Parathyroid adenoma (tissue), 2 donors: Measurements from ENCODE around the gene C4orf50.

Experiments
- H2AFZ ChIP-seq: fragments of 300-600 bp; sonication (generic); one replicate; pipeline ENCODE4 v1.7.0; 2017; ENCODE audit warnings: antibody characterized with exemption, mild to moderate bottlenecking
- H3K27ac ChIP-seq: fragments of 300-600 bp; sonication (generic); one replicate; pipeline ENCODE4 v1.7.0; 2017
- H3K27me3 ChIP-seq: fragments of 300-600 bp; sonication (generic); one replicate; pipeline ENCODE4 v1.7.0; 2017; ENCODE audit warnings: low read length; ENCODE audit not compliant: control insufficient read depth, insufficient read depth
- H3K36me3 ChIP-seq: fragments of 300-600 bp; sonication (generic); one replicate; pipeline ENCODE4 v1.7.0; 2017; ENCODE audit warnings: low read length; ENCODE audit not compliant: control insufficient read depth, insufficient read depth
- H3K4me1 ChIP-seq: fragments of 300-600 bp; sonication (generic); one replicate; pipeline ENCODE4 v1.7.0; 2017; ENCODE audit warnings: control low read depth
- H3K4me2 ChIP-seq: fragments of 300-600 bp; sonication (generic); one replicate; pipeline ENCODE4 v1.7.0; 2017; ENCODE audit warnings: low read length
- H3K4me3 ChIP-seq: fragments of 300-600 bp; sonication (generic); one replicate; pipeline ENCODE4 v1.7.0; 2017; ENCODE audit warnings: low read depth, low read length
- H3K79me2 ChIP-seq: fragments of 300-600 bp; sonication (generic); one replicate; pipeline ENCODE4 v1.7.0; 2017; ENCODE audit warnings: control low read depth
- H3K9ac ChIP-seq: fragments of 300-600 bp; sonication (generic); one replicate; pipeline ENCODE4 v1.7.0; 2017; ENCODE audit warnings: mild to moderate bottlenecking
- H3K9me3 ChIP-seq: fragments of 300-600 bp; sonication (generic); one replicate; pipeline ENCODE4 v1.7.0; 2017; ENCODE audit warnings: low read length; ENCODE audit not compliant: control insufficient read depth
- CTCF ChIP-seq: fragments of 300-600 bp; sonication (generic); IDR thresholded peaks from one replicate; pipeline ENCODE4 v1.7.0; 2017; ENCODE audit warnings: antibody characterized with exemption, mild to moderate bottlenecking
- donor health status: primary hyperparathyroidism.

C4orf50 gene

GRCh38 chr4:5991405-5991804 lies 26.8 kb downstream of the C4orf50 start:
- TF ChIP-seq CTCF: no peak

GRCh38 chr4:5990446-5991160 lies 27.6 kb downstream of the C4orf50 start:
- Histone ChIP-seq H3K4me1 (no peaks in the 10 kb centered on the region), H3K9ac (no peak overlapping the region), H3K4me3 (no peak overlapping the region), H3K79me2 (no peaks in the 10 kb centered on the region), H3K36me3 (no peaks in the 10 kb centered on the region), H3K27me3 (no peaks in the 10 kb centered on the region), H2AFZ (no peak overlapping the region), H3K9me3 (no peaks in the 10 kb centered on the region), H3K4me2 (no peak overlapping the region), H3K27ac (no peak overlapping the region)
- TF ChIP-seq CTCF: no peak

More at GRCh38 chr4:5991405-5991804, 26.8 kb downstream of the C4orf50 start:
- no peak overlapping the region for H3K4me3 ChIP-seq
- no peaks in the 10 kb centered on the region for H3K79me2 ChIP-seq
- H3K27ac ChIP-seq: no peak overlapping the region
- H3K27me3 ChIP-seq: no peaks in the 10 kb centered on the region
- H3K4me1 ChIP-seq: no peaks in the 10 kb centered on the region
- no peaks in the 10 kb centered on the region for H3K9me3 ChIP-seq
- no peak overlapping the region for H3K4me2 ChIP-seq
- no peak overlapping the region for H2AFZ ChIP-seq
- H3K9ac ChIP-seq: no peak overlapping the region
- no peaks in the 10 kb centered on the region for H3K36me3 ChIP-seq

- Histone ChIP-seq H3K27me3 (no peaks in the 10 kb centered on the region), H3K27ac (no peak overlapping the region), H3K4me1 (no peaks in the 10 kb centered on the region), H3K9me3 (no peaks in the 10 kb centered on the region), H3K4me3 (no peak overlapping the region), H3K36me3 (no peaks in the 10 kb centered on the region), H3K79me2 (no peaks in the 10 kb centered on the region), H3K9ac (no peak overlapping the region), H2AFZ (no peak overlapping the region), H3K4me2 (no peak overlapping the region)
- TF ChIP-seq CTCF: no peak
These were observed 28.7 kb downstream of the C4orf50 start for GRCh38 chr4:5989236-5990225.

GRCh38 chr4:5988086-5988845 lies 30.0 kb downstream of the C4orf50 start:
- Histone ChIP-seq H3K4me3 (no peak overlapping the region), H3K27ac (no peak overlapping the region), H3K4me2 (no peak overlapping the region), H3K36me3 (no peaks in the 10 kb centered on the region), H3K9me3 (no peaks in the 10 kb centered on the region), H3K79me2 (no peaks in the 10 kb centered on the region), H3K9ac (no peak overlapping the region), H2AFZ (no peak overlapping the region), H3K27me3 (no peaks in the 10 kb centered on the region), H3K4me1 (no peaks in the 10 kb centered on the region)
- TF ChIP-seq CTCF: no peak
